NCI-H1694 (cell line): ENCODE results near the gene MYO1G.
A peak's percentile ranks its signal among the peaks of the same experiment; 100 is the strongest.
"Not testable (repeated sequence)": the region's sequence is repeated elsewhere in the genome, so short reads cannot be mapped to it uniquely, and the experiment has no call there.

Source experiments
- DNase-seq: peaks from one replicate; lab custom pipeline; 2025; lab: John Stamatoyannopoulos, UW

Gene MYO1G

DNA sequence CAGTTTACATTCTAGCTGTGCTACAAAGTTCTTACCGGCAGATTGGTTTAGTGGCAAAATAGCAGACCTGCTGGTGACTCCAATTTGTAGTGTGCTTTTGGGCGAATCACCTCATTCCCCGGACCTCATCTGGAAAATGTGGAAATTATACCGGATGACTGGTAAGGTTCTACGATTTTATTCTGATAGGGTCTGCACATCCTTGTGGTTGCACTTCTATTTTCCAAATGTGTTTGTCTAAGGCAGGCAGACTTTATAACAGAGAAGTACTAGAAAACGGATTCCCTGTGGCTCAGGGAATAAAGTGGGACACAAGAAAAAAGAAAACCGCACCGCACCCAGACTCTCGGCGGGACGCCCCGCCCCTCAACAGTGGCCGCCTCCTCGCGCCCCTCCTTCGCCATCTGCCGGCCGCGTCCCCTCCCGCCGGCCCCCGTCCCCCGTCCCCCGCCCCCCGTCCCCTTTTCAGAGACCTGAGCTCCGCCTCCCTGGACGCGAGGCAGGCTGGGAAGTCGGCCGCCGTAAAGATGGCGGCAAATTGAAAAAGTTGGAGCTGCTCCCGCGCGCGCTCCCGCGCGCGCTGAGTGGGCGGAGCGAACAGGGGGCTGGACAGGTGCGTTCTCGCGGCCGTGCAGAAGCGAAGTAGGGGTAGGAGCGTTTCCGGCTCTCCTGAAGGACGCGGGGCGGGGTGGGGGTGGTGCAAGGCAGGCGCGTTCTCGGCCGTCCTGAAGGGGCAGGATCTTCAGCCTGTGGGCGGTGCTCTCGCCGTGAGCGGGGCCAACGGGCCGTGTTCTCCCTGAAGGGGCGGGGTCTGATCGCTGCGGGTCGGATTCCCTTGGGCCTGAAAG is 20.7 kb upstream of the MYO1G start:
- DNase-seq: peak; percentile 95

- DNase-seq: no peak
These were observed 19.5 kb upstream of the MYO1G start for GRCh38 chr7:44998153-44998871.

GRCh38 chr7:44995555-44996493 is 17.0 kb upstream of the MYO1G start:
- no peak for DNase-seq

- no peak for DNase-seq
These were observed 16.2 kb upstream of the MYO1G start for GRCh38 chr7:44994877-44995554.

- DNase-seq: not testable (repeated sequence)
These were observed 13.4 kb upstream of the MYO1G start for GRCh38 chr7:44992004-44992795.

DNA sequence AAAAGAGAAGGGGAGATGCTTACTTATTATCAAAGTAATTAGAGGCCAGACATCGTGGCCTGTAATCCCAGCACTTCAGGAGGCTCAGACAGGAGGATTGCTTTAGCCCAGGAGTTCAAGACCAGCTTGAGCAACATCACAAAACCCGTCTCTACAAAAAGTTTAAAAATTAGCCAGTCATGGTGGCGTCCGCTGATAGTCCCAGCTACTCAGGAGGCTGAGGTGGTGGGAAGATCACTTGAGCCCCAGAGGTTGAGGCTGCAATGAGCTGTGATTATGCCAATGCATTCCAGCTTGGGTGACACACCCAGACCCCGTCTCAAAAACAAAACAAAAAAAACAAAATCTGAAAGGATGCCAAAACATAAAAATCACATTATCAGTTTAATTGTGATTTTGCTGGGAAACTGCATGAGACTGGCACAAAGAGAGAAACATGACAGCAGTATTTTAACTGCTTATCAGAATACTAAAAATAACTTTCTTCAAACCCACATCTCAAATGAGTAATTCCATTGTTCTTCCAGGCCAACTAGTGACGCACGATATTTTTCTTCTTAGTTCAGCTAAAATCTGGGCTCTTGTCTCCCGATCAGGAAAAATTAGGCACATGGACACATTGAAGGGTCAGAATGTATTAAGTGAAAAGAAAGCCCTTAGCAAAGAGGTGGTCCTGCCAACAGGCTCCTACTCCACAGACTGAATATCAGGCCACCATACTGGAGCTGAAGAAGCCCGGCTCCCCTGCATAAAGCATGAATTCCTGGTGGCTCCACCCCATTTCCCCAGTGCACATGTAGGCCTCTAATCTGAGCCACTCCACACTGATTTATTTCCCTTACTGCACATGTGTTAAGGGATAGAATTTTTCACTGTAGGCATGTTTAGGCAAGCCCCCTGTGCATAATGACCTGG is 11.6 kb upstream of the MYO1G start:
- DNase-seq: peak; percentile 57

GRCh38 chr7:44989132-44989531 is 10.3 kb upstream of the MYO1G start:
- no peak for DNase-seq

GRCh38 chr7:44988701-44989100 is 9.9 kb upstream of the MYO1G start:
- DNase-seq: no peak

GRCh38 chr7:44987996-44988395 is 9.2 kb upstream of the MYO1G start:
- DNase-seq: no peak

- DNase-seq: no peak
These were observed 8.6 kb upstream of the MYO1G start for GRCh38 chr7:44987457-44987856.

- DNase-seq: no peak
These were observed 7.6 kb upstream of the MYO1G start for GRCh38 chr7:44986218-44987053.

DNA sequence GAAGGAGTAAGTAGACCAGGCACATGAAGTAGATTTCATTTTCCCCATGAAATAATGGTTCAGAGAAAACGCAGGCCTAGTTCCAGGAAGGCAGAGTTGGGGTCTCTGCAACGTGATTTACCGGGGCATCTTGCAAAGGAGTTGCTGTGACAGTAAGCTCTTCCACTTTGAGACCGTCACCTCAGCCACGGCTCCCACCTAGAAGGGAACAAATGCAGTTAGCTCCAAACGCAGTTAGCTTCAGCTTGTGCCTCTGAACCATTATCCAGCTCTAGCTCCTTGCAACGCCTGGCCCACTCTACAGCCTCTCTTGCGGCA is 7.0 kb upstream of the MYO1G start:
- DNase-seq: no peak

GRCh38 chr7:44985033-44985695 is 6.3 kb upstream of the MYO1G start:
- no peak for DNase-seq

GRCh38 chr7:44984478-44984758 is 5.6 kb upstream of the MYO1G start:
- DNase-seq: no peak

GRCh38 chr7:44983742-44984477 is 5.1 kb upstream of the MYO1G start:
- no peak for DNase-seq

DNA sequence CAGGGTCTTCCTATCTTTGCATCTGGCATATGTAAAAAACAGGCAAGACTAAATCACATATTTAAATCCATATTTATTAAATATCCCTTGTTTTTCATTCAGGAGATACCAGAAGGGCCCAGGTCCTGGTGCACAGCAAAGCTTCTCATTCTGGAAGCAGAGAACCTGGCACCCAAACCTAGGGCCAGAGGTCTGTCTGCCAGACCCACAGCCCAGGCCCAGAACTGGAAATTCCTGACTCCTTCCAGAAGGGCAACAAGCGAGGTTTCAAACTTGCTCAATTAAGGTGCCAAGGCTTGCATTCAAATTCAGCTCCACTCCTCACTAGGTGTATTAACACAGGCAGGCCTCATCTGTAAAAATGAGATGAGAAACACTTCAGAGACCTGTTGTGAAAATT is 4.2 kb upstream of the MYO1G start:
- no peak for DNase-seq

- no peak for DNase-seq
These were observed 3.7 kb upstream of the MYO1G start for GRCh38 chr7:44982535-44982923.
